Measurements from ENCODE around the gene IL1RN.

The IL1RN gene

DNA sequence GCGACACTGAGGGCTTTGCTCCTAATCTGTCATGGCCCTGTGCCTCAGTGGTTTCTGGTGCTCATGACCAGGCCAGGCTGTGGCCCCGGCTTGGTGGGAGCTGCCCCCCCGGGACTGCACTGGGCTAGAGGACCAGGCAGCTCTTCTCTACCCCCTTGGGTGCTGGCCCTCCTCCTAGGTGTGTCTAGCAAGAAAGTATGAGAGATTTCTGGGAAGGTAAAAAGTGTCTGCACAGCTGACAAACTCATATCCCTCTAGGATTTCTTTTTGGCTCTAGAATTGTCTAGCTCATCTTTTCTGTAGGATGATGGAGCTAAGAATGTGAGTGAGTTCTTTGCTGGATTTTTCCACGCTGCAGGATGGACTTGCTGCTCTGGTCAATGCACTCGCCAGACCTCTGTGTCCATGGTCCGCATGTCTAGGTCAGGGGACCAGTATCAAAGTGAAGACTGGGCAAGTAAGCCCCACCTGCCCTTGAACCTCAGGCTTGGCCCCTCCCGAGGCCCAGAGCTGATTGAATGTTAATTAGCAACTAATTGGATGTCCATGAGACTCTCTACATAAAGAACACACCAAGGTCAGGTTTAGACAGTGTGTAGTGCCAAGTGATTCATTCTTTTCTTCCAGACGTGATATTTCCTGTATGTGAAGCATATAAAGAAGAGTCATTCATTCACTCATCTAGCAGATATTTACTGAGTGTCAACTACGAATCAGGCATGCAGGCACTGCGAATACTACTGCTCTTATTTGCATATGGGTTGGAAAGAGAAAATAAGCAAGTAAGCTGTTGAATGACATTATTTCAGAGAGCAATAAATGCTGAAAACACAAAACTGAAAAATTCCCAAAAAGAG is 30.7 kb downstream of the IL1RN start:
- H3K27ac ChIP-seq (ENCODE audit: low read depth, low read length, severe bottlenecking), result no peak overlapping the region
- H3K4me1 ChIP-seq (ENCODE audit: control insufficient read depth, insufficient read depth, low read length, poor library complexity, severe bottlenecking), result no peaks in the 10 kb centered on the region
- no peaks in the 10 kb centered on the region for H3K9me3 ChIP-seq (ENCODE audit: control insufficient read depth, low read length)
- peak overlapping the region; percentile 43 for H3K4me3 ChIP-seq (ENCODE audit: extremely low read depth, insufficient read depth, low read length, poor library complexity, severe bottlenecking)
- WGBS, 2 experiments (ENCODE audit: insufficient coverage in 2 of 2), result 72 to 76% methylated on average over 5 to 6 of the region's 10 CpGs
- no peaks in the 10 kb centered on the region for H3K36me3 ChIP-seq (ENCODE audit: control insufficient read depth, insufficient read depth, low read length)

DNA sequence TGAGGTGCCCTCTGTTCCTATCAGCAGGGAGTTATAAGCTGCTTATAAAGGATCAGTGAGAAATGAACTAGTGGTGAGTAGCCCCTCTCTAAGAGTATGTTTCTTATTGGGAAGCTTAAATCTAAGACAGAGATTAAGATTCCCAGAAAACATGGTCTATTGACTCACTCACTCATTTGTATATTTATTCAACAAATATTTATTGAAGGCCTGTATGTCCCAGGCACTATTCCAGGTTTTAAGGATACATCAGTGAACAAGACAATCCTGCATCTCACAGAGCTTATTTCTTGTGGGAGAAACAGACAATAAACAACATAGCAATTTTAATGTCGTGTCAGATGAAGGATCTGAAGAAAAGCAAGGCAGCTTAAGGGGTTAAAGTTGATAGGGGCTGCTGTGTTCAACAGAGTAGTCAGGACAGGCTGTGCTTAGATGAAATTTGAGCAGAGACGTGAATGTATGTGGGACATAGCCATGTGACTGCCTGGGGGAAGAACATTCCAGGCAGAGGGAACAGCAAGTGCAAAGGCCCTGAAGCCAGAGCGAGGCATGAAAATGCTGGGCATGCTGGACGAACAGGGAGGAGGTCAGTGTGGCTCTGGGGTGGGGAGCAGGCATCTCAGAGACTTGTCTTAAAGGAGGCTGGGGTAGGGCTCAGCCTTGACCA is 31.6 kb downstream of the IL1RN start:
- H3K4me3 ChIP-seq (ENCODE audit: extremely low read depth, insufficient read depth, low read length, poor library complexity, severe bottlenecking), result no peak overlapping the region
- H3K36me3 ChIP-seq (ENCODE audit: control insufficient read depth, insufficient read depth, low read length), result no peaks in the 10 kb centered on the region
- 89 to 100% methylated on average over 2 to 4 of the region's 4 CpGs for WGBS, 2 experiments (ENCODE audit: insufficient coverage in 2 of 2)
- no peaks in the 10 kb centered on the region for H3K9me3 ChIP-seq (ENCODE audit: control insufficient read depth, low read length)
- no peak overlapping the region for H3K27ac ChIP-seq (ENCODE audit: low read depth, low read length, severe bottlenecking)
- no peaks in the 10 kb centered on the region for H3K4me1 ChIP-seq (ENCODE audit: control insufficient read depth, insufficient read depth, low read length, poor library complexity, severe bottlenecking)

DNA sequence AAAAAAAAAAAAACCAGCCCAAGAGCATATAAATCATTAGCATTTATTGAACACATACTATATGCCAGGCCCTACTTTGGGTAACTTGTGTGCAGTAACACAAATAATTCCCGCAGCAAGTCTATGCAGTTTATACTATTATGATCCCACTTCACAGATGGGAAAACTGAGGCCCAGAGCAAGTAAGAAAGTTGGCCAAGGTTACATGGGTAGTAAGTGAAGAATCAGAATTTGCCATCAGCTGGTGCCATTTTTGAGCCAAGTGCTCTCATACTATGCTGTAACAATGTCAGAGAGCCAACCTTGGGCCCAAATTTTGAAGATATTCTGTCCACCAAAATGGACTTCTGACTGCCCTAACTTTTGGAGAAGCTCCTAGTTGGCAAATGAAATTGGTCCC is 32.9 kb downstream of the IL1RN start:
- Histone ChIP-seq H3K36me3 (ENCODE audit: control insufficient read depth, insufficient read depth, low read length) (no peaks in the 10 kb centered on the region), H3K9me3 (ENCODE audit: control insufficient read depth, low read length) (no peaks in the 10 kb centered on the region), H3K27ac (ENCODE audit: low read depth, low read length, severe bottlenecking) (no peak overlapping the region), H3K4me1 (ENCODE audit: control insufficient read depth, insufficient read depth, low read length, poor library complexity, severe bottlenecking) (peaks cover 2% of the 10 kb centered on the region), H3K4me3 (ENCODE audit: extremely low read depth, insufficient read depth, low read length, poor library complexity, severe bottlenecking) (no peak overlapping the region)
- no CpG with 5 or more reads among the region's 1 CpG for WGBS, 2 experiments (ENCODE audit: insufficient coverage in 2 of 2)

DNA sequence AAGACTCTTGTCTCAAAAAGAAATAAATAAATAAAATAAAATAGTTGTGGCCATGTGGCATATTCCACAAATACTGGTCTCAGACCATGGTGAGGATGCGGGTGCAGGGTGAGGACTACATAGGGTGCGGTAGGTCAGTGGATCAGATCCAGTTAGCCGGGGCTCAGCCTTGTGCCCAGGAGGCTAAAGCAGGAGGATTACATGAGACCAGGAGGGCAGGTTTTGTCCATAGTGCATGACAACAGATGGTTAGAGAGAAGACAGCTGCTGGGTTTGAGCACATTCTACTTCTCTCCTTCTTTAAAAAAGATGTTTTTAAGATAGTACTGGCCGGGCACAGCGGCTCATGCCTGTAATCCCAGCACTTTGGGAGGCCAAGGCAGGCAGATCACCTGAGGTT is 33.6 kb downstream of the IL1RN start:
- H3K4me1 ChIP-seq (ENCODE audit: control insufficient read depth, insufficient read depth, low read length, poor library complexity, severe bottlenecking), result peaks cover 2% of the 10 kb centered on the region
- 88 to 96% methylated on average over 3 to 5 of the region's 5 CpGs for WGBS, 2 experiments (ENCODE audit: insufficient coverage in 2 of 2)
- no peaks in the 10 kb centered on the region for H3K36me3 ChIP-seq (ENCODE audit: control insufficient read depth, insufficient read depth, low read length)
- H3K4me3 ChIP-seq (ENCODE audit: extremely low read depth, insufficient read depth, low read length, poor library complexity, severe bottlenecking), result no peak overlapping the region
- no peak overlapping the region for H3K27ac ChIP-seq (ENCODE audit: low read depth, low read length, severe bottlenecking)
- no peaks in the 10 kb centered on the region for H3K9me3 ChIP-seq (ENCODE audit: control insufficient read depth, low read length)

DNA sequence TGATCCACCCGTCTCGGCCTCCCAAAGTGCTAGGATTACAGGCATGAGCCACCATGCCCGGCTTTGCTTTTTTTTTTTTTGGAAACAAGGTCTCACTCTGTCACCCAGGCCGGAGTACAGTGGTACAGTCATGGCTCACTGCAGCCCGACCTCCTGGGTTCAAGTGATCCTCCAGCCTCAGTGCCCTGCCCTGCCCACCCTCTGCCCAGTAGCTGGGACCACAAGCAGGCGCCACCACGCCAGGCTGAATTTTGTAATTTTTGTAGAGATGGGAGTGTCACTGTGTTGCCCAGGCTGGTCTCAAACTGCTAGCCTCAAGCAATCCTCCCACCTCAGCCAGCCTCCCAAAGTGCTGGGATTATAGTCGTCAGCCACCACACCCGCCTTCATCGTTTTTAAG is 34.8 kb downstream of the IL1RN start:
- 94 to 96% methylated on average over 5 to 8 of the region's 10 CpGs for WGBS, 2 experiments (ENCODE audit: insufficient coverage in 2 of 2)
- Histone ChIP-seq H3K4me1 (ENCODE audit: control insufficient read depth, insufficient read depth, low read length, poor library complexity, severe bottlenecking) (peaks cover 2% of the 10 kb centered on the region), H3K27ac (ENCODE audit: low read depth, low read length, severe bottlenecking) (no peak overlapping the region), H3K9me3 (ENCODE audit: control insufficient read depth, low read length) (no peaks in the 10 kb centered on the region), H3K36me3 (ENCODE audit: control insufficient read depth, insufficient read depth, low read length) (no peaks in the 10 kb centered on the region), H3K4me3 (ENCODE audit: extremely low read depth, insufficient read depth, low read length, poor library complexity, severe bottlenecking) (no peak overlapping the region)

DNA sequence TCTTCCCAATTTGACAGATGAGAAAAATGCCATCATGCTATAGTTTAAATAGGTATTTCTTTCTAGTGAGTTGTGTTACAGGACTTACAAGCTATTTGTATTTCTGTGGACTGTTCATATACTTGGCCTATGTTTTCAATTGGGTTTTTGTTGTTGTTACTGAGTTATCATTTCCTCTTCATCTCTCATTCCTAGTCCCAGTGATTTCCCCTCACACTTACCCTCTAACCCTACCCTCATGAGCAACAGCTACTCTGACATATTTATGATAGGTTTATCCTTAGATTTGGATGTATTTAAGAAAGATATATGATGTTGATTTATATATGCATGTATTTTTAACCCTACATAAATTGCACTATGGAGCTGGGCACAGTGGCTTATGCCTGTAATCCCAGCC is 35.5 kb downstream of the IL1RN start:
- H3K27ac ChIP-seq (ENCODE audit: low read depth, low read length, severe bottlenecking), result no peak overlapping the region
- no peaks in the 10 kb centered on the region for H3K36me3 ChIP-seq (ENCODE audit: control insufficient read depth, insufficient read depth, low read length)
- H3K4me1 ChIP-seq (ENCODE audit: control insufficient read depth, insufficient read depth, low read length, poor library complexity, severe bottlenecking), result peaks cover 2% of the 10 kb centered on the region
- H3K4me3 ChIP-seq (ENCODE audit: extremely low read depth, insufficient read depth, low read length, poor library complexity, severe bottlenecking), result no peak overlapping the region
- no peaks in the 10 kb centered on the region for H3K9me3 ChIP-seq (ENCODE audit: control insufficient read depth, low read length)

DNA sequence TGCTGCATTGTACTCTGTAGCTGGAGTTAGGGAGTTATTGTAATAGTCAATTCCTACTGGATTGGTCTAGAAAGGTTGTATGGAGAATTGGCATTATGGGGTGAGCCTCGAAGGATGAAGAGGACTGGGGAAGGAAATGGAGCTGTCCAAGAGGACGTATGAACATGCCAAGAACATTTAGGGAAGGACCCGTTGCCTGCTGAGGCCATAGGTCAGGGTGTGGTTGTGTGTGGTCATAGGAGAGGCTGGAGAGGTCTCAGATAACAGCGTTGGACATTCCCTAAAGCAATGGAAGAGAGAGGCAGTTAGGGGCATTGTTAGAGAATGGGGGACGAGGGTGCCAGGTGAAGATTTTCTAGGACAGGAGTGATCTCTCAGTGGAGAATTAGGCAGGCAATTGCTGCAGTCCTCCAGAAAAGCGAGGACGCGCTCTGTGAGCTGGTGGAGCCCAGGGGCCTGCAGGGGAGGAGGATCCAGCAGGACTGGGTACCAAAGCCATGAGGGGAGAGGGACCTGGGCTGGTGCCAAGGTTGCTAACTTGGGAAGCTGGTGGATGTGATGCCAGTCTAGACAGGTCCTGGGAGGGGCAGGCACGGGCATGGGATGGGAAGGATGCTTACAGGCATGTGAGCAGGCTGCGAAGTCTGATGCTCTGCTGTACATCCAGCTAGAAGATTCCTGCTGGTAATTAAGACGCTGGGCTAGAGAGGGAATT is 37.0 kb downstream of the IL1RN start:
- Histone ChIP-seq H3K4me3 (ENCODE audit: extremely low read depth, insufficient read depth, low read length, poor library complexity, severe bottlenecking) (no peak overlapping the region), H3K4me1 (ENCODE audit: control insufficient read depth, insufficient read depth, low read length, poor library complexity, severe bottlenecking) (peaks cover 2% of the 10 kb centered on the region), H3K36me3 (ENCODE audit: control insufficient read depth, insufficient read depth, low read length) (no peaks in the 10 kb centered on the region), H3K27ac (ENCODE audit: low read depth, low read length, severe bottlenecking) (no peak overlapping the region), H3K9me3 (ENCODE audit: control insufficient read depth, low read length) (no peaks in the 10 kb centered on the region)
- 93 to 94% methylated on average over 10 to 11 of the region's 11 CpGs for WGBS, 2 experiments (ENCODE audit: insufficient coverage in 2 of 2)

DNA sequence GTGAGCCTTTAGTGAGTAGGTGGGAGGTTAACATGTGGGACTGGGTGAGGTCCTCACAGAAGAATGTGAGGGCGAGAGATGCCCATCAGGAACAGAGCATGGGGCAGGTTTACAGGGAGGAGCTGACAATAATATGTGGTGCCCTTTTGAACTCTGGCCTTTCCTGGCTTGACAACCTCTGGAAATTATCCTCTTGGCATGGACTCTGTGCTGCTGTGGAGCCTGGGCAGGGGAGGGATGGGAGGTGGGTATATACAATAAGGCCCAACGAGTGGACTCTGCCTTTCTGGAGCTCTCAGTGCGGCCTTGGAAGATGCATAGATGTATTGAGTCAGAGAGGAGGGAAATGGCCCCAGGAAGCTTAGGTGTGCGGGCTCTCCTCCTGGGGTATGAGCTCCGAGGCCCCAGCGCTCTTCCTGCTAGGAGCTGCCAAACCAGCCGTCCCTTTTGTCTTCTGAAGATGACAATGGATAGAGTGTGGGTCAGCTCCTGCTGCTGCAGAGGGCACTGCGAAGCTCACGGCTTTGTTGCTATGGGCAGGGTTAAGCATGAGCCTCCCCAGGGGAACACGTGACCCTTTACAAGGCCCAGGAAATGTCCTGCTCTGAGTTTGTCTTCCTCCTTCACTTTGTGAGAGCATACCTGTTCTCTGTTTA is 37.7 kb downstream of the IL1RN start:
- no peaks in the 10 kb centered on the region for H3K9me3 ChIP-seq (ENCODE audit: control insufficient read depth, low read length)
- H3K4me3 ChIP-seq (ENCODE audit: extremely low read depth, insufficient read depth, low read length, poor library complexity, severe bottlenecking), result no peak overlapping the region
- no peak overlapping the region for H3K27ac ChIP-seq (ENCODE audit: low read depth, low read length, severe bottlenecking)
- 49 to 59% methylated on average over 7 to 9 of the region's 10 CpGs for WGBS, 2 experiments (ENCODE audit: insufficient coverage in 2 of 2)
- H3K36me3 ChIP-seq (ENCODE audit: control insufficient read depth, insufficient read depth, low read length), result no peaks in the 10 kb centered on the region
- H3K4me1 ChIP-seq (ENCODE audit: control insufficient read depth, insufficient read depth, low read length, poor library complexity, severe bottlenecking), result peaks cover 2% of the 10 kb centered on the region

DNA sequence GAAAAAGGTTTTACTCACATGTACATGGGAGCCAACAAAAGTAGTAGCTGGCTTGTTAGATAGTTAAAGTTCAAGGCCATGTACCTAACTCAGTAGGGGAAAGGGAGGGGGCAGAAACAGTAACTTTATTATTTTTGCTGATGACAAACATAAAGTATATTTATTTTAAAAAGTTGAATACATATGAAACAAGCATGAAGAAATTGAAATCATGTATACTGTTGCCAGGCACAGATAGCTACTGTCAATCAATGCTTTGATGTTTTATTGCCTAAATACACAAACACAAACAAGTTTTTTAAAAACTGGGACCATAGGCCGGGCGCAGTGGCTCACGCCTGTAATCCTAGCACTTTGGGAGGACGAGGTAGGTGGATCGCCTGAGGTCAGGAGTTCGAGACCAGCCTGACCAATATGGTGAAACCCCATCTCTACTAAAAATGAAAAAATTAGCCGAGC is 38.8 kb downstream of the IL1RN start:
- Histone ChIP-seq H3K9me3 (ENCODE audit: control insufficient read depth, low read length) (no peaks in the 10 kb centered on the region), H3K27ac (ENCODE audit: low read depth, low read length, severe bottlenecking) (no peak overlapping the region), H3K4me3 (ENCODE audit: extremely low read depth, insufficient read depth, low read length, poor library complexity, severe bottlenecking) (no peak overlapping the region), H3K36me3 (ENCODE audit: control insufficient read depth, insufficient read depth, low read length) (no peaks in the 10 kb centered on the region), H3K4me1 (ENCODE audit: control insufficient read depth, insufficient read depth, low read length, poor library complexity, severe bottlenecking) (peaks cover 2% of the 10 kb centered on the region)
- 96% methylated on average over 4 of the region's 7 CpGs; no CpG with 5 or more reads in 1 of the 2 experiments for WGBS, 2 experiments (ENCODE audit: insufficient coverage in 2 of 2)

DNA sequence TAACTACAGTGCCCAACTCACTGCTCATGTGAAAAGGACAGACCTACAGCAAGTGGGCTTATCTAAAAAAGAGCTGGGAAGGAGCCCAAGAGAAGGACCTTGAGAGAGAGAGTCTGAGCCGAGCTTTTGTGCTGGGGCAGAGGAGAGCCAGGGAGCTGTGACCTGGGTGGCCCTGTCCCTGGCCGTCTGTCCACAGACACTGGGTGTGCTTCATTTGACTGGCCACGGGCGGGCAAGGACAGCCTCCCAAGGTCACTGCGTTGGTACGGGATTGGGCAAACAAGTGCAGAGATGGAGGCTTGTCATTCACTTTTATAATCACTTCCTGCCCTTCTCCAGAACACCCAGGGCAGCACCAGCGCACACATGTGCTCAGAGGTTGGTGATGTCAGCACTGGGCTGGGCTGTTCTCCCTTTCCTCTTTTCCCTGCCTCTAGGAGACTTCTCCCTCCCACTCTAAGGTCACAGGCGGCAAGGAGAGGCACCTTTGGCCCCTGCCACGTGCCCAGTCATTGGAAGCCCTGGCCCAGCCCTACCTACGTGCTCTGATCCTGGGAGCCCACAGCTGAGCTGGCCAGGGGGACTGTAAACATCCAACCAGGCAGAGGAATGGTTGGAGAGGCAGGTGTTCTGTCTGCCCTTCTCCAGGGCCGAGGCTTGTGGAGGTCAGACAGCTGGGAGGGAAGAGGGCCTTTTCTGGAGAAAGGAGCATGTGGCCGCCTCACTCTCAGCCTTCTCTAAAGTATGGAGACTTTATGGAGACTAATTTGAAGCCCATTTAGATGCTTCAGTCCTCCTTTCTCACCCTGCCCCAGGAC is 39.9 kb downstream of the IL1RN start:
- 82 to 89% methylated on average over 7 to 10 of the region's 12 CpGs for WGBS, 2 experiments (ENCODE audit: insufficient coverage in 2 of 2)
- H3K4me1 ChIP-seq (ENCODE audit: control insufficient read depth, insufficient read depth, low read length, poor library complexity, severe bottlenecking), result peaks cover 2% of the 10 kb centered on the region

More for the DNA sequence above, 39.9 kb downstream of the IL1RN start:
- Histone ChIP-seq H3K9me3 (ENCODE audit: control insufficient read depth, low read length) (no peaks in the 10 kb centered on the region), H3K4me3 (ENCODE audit: extremely low read depth, insufficient read depth, low read length, poor library complexity, severe bottlenecking) (no peak overlapping the region), H3K27ac (ENCODE audit: low read depth, low read length, severe bottlenecking) (no peak overlapping the region), H3K36me3 (ENCODE audit: control insufficient read depth, insufficient read depth, low read length) (no peaks in the 10 kb centered on the region)
